Measurements from ENCODE around the gene LRP1B. TPM values are rescaled to one million over a fixed set of nuclear protein-coding genes. Genes with fewer than 3 reads are reported as not detected.

The LRP1B gene
- polyA plus RNA-seq, 1 donor = 1.1 TPM

DNA sequence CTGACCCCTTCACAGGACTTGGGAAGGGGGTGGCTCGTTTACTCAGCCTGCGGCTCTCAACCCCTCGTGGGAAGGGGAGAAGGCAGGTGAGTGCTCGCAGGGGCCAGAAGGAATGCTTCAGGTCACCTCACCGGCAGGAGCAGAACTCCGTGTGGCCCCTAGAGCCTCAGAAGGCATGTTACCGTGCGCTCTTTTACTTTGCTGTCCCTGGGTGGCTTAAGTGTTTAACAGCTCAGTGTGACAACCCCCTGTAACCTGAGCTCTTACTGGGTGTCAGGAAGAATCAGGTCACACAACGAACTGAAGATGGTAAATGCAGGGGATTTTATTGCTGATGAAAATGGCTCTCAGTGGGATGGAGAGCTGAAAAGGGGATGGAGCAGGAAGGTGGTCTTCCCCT lies 1235.4 kb downstream of the LRP1B start:
- no peak for DNase-seq

DNA sequence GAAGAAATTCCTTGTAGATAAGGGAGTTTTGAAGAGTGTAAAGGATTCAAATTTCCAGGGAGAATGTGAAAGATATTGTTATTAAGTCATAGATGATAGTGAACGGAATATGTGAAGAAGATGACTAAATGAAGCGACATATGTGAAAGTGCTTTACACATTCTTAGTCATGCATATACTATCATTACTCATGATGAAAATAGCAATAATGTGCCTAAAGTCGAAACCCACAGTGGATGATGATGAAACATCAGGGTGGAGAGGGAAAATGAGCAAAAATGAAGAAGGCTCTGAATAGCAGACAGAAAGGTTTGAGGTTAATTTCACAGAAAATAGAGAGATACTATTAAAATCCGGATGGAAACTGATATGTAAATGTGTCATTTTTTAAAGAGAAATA lies 1237.1 kb downstream of the LRP1B start:
- no peak for DNase-seq

DNA sequence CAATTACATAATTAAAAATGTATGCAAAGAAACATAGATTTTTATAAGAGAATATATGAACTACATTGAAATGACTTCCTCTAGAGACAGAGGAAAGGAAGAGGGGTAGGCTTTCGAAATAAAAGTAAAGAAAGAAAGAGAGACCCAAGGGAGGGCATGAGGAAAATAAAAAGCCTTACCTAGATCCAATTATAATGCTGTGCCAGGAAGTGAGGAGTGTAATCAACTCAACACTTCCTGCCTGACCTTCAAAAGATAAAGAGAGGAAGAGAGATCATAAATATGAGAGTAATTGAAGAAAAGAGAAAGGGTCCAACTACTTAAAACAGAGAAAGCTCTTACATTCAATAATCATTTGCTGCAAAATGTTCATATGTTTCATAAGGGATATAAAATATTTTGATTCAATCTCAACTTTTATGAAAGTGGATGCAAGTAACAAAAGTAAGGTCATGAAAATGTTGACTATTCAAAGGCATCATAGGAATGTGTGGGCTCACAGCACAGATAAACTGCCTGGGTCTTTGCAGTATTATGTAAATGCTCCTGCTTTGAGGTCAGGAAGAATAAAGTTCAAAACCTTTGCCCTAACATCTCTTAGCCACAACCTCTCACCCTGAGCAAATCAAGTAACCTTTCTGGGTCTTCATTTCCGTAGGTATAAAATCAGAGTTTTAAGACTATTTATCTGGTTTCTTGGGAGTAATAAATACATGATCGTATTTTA lies 1237.7 kb downstream of the LRP1B start:
- no peak for DNase-seq

DNA sequence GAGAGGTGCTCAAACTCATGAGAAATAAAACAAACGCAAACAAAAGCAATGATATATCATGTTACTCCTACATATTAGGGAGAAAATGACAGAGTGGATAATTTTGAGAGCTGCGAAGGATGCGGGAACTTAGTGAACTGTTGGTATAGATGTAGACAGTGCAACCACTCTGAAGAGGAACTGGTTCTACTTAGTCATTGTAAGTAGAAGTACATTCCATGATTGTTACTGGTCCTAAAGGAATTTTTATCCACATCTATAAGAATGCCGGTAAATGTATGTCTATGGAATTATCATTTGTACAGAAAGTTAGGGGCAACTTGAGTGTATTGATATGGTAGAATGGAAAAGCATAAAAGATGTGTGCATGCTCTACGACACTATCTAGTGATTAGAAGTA lies 1238.4 kb downstream of the LRP1B start:
- DNase-seq = no peak

DNA sequence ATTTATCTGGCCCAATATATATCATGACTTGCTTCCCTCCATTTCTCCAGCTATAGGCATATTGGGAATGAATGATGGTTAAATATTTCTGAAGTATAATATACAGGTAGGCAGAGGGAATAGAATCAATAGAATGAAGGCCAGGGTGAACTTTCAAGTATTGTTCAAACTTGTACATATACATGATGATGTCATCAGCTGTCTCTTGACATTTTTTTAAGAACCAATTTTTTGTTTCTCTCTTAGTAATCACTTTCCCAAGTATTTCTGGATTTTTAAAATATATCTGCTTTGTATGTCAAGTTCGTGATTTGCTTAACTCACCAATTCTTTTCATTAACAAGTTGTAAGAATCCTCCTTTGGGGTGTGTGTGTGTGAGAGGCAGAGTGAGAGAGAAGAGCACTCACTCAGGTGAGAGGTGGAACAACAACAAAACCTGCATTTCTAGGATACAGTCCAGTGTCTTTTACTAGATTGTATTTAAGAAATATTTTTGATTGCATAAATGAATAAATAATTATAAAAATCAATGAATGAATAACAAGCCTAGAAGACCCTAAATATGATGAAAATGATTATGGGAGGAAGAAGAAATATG lies 1239.1 kb downstream of the LRP1B start:
- no peak for DNase-seq

DNA sequence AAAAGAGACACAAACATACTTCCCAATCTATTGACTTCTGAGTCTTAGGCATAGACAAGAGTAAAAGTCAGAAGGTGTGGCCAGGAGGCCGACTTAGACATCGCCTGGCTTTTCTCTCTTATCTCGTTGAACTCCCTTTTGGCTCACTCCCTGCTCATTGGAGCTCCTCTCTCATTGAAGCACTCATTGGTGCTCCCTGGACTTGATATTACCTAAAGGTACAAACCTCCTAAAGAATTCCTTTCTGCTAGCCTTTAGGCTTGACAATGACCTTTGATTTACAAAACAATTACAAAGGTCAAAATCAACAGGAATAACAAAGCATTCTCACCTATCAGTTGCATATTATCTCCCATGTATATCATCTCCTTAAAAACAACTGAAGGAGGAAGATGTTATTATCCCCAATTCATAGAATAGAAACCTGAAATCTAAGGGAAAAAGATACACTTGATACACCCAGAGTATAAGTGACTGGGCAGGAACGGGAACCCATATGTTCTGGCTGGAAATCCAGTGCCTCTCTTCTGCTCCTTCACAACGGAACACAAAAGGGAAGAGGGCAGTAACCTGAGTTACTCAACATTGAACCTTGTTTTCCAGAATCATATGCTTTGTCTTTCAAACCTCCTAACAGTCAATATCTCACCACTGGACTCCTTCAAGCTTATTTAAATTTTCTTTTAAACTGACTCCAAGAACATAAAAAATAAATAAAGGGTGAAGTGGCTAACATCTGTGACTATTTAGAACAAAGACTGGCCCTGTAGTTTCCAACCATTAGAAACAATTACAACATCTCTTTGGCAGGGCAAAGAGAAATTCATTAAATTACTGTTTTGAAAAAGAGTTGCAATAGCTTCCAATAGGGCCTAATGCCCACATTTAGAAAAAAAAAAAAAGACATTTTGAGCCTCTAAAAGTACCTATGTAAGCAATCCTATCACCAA lies 1247.9 kb downstream of the LRP1B start:
- DNase-seq = no peak

DNA sequence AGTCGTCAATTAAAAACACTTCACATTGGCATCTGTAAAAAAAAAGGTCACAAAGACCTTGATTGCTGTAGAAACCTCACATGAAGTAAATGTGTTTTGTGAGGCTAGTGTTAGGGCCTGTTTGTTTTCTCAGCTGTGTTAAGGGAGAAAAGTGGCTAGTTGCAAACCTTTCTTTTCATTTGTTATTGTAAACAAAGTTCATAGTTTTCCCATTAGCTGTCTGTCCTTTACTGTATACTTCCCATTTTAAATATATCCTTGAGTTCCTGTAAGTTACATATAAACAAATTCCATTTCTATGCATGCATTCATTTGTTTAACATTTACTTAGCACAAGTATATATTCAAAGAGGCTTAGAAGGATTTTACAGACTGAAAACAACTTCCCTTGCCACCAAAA lies 1250.2 kb downstream of the LRP1B start:
- no peak for DNase-seq

DNA sequence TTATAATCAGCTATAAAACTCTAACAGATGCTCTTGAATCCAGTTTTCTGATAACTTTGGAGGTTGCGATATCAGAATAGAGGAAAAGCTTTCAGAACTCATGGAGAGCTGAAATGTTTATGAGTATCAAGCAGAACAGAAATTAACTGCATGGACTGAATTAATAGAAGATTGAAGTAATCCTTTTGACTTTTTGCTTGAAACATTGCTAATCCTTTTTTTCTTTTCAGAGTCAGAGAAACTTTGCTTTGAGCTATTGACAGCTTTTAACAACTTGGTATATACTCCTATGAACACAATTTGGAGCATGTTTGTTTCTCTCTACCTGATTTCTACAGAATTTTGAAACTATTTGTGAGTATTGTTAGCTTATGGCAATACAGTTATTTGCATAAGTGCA lies 1254.8 kb downstream of the LRP1B start:
- no peak for DNase-seq

DNA sequence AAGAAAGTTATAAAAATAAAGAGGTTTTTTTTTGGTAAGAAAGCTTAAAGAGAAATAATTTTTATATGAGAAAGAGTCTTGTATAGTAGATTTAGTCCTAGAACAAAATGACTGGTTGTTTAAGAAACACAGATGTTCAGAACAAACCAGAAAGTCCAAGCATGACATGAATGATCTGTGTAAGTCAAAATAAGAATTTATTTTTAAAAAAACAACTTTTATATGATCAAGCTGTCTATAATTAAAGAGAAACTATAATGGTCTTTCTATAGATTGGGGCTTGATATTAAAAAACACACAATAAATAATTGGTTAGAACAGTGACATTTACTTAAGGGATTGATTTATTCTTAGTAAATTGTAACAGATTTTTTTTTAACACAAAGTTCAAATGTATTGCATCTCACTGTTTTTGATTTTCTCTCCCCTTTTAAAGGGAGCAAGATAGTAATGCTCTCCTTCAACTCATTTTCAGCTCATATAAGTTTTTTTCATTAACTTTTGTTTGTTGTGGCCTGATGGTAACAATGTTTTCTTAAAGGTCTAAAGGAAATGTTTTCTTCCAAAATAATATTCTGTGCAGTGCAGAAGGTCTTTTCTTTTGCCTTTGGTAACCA lies 1256.8 kb downstream of the LRP1B start:
- no peak for DNase-seq

DNA sequence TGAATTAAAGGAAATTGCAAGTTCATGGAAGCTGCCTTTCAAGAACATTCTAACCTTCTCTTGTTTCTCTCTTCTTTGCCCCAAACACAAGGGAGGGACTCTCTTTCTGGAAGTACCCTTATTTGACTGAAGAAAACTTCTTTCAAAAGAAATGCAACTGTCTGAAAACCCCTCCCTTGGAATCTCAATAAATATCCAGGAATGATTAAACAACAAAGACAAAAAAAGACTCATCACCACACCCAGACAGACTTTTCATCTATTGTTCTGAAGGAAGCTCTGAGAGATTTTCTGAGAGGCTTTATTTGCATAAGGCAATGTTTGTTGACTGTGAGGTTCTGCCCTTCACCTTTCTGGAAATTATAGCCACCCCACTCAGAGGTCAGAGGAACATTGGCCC lies 1260.9 kb downstream of the LRP1B start:
- no peak for DNase-seq

DNA sequence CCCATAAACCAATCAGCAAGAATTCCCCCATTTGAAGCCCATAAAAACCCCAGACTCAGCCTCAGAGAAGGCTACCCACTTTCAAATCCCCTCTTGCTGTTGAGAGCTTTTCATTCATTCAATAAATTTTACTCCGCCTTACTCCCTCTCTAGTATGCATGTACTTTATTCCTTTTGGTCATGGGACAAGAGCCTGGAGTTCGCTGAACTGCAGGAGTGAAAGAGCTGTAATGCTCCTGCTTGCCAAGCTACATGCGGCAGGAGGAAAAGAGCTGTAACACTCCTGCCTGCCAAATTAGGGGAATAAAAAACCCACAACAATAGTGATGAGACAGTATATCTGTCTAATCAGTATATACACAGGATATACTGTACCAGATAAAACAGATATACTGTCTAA lies 1261.7 kb downstream of the LRP1B start:
- DNase-seq = no peak

DNA sequence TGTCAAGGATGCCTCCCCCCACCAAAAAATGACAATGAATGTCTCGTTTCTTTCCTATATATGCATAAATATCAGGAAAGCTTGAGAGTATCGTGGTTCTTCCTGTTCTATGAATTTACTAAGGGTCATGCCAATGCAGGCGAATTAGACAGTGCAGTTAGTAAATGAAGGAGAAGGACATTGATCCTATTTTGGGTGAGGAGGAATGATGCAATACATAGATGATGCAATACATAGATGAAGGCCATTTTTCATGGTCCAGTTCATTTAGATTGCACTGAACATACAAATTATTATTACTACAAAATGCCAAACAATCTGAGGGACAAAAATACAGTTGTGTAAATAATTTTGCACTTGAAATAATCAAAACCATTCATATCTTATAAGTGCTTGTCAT lies 1265.0 kb downstream of the LRP1B start:
- no peak for DNase-seq

DNA sequence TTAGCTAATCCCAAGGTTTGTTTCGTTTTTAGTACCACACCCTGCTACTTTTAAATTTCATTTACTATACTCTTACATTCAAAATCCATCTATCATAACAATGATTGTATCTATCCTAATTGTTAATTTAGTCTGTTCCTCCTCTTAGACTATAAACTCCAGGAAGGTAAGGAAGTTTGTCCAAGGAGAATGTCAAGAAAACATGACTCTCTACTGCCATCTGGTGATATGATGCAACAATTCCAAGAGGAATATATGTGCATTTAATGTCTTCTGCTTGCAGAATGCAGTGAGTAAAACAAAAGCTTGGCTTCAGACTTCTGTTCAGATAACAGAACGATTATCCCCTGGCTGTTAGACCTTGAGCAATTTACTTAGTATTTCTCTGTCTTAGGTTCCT lies 1267.1 kb downstream of the LRP1B start:
- DNase-seq = peak; percentile 51

DNA sequence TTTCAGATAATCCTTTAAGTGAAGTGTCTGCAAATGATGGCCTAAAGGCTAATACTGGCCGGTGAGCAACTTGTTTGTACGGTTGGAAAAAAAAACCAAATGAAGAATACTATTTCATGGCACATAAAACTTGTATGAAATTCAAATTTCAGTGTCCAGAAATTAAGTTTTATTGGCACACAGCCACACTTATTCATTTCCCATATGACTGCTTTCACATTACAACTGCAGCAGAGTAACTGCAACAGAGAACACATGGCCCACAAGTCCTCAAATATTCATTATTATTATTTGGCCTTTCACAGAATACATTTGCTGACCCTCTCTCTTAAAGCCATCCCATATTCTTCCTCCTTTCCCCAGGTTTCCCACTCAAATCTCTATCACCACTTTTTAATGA lies 1268.6 kb downstream of the LRP1B start:
- DNase-seq = no peak

DNA sequence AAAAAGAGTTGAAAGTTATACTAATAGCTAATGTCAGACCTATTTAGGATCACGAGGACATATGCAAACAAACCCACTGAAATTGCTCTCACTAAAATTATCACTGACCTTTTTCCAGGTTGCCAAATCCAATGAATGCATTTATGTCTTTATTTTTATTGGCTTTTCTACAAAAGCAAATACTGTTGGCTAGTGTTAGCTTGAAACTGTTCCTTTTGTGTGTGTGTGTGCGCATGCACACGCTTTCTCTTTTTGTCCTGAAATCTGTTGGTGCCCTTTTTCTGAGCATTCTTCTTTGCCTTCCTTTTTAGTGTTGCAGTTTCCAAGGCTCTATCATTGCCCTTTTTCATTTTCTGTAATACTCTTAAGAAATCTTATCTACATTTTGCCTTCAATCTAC lies 1269.2 kb downstream of the LRP1B start:
- DNase-seq = no peak

DNA sequence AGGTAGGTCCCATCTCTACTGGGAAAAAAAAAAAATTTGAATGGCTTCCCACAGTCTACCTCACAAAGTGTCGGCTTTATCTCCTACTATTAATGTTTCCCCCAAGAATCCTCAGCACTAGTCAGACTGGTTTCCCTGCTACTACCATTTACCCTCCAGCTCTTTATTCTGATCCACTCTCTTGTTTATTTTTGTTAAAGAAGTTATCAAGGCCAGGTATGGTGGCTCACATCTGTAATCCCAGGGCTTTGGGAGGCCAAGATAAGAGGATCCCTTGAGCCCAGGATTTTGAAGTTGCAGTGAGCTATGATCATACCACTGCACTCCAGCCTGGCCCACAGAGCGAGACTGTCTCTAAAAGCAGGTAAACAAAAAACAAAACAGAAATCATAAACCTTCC lies 1275.3 kb downstream of the LRP1B start:
- DNase-seq = no peak

DNA sequence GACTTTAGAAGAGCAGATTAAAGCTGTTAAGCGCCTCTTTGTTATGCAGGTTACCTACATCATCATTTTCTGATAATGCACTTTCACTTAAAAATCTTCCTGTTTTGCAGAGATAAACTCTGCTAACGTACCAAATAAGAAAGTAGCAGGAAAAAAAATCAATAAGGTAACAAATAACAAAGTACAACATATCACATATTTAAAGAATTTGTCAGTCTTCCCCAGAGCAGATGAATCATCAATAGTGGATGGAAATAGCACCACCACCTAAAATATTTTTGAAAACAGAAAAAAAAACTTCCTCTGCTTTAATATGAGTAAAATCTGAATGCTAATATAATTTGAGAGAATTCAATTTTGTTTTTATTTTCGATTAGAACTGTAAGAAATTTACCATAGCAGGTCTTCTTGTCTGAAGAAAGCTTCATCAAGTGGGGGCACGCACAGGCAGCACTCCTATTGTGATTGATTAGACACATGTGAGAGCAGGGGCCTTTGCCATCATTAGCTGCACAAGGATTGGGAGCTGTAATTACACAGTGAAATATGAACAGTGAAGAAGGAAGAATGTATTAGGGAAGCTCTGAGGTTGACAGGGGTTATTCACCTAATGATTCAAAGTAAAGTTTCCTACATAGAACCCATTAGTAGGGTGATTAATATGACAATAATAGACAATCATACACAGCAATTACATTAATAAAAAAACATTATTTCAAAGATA lies 1279.4 kb downstream of the LRP1B start:
- DNase-seq = no peak

DNA sequence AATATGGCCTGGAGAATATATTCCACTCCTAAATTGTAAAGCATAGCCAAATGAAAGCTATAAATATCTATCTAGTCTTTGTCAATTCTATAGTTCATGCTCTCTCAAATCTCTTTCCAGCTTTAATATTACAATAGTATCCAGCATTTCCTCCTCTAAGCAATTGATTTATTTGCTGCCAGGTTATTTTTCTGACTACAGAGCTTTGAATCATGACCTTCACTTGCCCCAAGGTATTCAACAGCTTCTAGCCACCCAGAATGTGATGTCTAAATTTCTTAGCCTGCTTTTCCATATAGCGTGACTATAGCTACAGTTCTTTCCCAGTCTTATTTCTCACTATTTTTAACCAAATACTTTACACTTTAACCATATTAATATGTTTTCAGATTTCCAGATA lies 1287.6 kb downstream of the LRP1B start:
- no peak for DNase-seq

DNA sequence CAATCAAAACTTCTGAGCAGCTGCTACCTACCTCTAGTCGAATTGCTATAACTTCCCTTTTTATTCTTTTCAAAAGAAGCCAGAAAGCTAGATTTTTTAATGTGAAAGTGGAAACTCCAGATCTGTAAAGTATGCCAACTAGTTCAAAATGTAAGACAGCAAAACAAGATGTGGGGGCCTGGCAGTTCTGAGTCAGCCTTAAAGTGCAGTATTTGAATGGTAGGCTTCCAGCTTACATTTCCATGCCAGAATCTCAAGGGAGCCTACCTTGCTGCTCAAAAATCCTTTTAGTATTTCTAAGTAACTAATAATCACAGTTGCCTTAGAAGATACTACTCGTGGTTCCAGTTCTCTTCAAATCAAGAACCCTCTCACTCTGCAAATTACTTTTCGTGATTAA lies 1288.7 kb downstream of the LRP1B start:
- no peak for DNase-seq

DNA sequence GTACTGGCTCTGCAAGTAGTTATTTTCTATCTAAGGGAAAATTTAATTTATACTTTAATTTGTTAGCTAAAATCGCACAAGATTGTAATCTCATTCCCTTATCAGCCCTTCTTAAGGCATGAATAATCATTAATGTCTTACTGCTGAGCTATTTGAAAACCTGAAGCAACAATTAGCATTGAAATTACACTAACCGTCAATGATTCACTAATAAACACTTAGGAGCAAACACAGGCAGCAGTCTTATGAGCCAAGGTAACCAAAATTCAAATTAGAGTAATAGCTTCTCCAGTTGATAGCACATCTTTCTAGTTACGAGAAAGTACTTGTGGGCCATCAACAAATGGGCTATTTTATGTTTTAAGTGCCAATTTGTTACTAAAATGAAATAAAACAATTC lies 1289.7 kb downstream of the LRP1B start:
- DNase-seq = no peak

DNA sequence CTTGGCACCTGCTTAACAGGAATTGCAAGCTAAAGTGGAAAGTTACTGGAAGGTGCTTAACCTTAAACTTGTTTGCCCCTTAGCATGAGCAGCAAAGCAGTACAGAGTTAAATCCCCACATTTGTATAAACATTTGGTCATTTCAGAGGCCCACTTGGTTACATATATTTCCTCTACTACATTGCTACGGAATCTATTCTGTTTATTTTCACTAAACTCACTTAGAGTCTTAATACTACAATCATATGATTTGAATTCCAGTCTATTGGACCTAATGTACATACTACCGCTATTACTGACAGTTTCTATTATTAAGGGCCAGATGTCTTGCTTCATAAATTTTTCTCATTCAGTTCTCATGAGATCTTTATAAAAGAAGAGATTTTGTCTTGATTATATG lies 1294.0 kb downstream of the LRP1B start:
- no peak for DNase-seq

DNA sequence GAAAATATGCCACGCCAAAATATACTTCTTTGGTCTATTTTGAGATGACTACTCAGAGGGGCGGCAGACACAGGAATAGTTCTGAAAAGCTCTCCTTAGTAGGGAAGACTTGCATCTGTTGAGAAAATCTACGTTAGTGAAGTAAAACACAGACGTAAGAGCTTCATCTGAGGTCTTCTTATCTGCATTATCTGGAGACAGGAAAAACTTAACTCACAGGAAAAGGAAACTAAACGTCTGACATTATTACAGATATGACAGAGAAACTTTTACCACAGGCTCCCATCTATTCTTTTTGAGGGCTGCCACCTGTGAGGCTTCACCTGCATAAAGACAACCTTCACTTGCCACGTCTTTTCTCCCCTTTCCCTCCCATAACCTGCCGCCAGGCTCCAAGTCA lies 1295.7 kb downstream of the LRP1B start:
- DNase-seq = no peak
